ENCODE measurements around the gene CDHR4. TPM values are rescaled to one million over a fixed set of nuclear protein-coding genes. Genes with fewer than 3 reads are reported as not detected.

Gene CDHR4
- total and polyA plus RNA-seq, 2 of the 8 experiments (the other 6 are each of a cell fraction or from before 2014, with no cell fraction given): 0.50 to 0.60 TPM

- Histone ChIP-seq H2BK15ac (ENCODE audit: low read length) (no peak overlapping the region), H2BK20ac (ENCODE audit: low read length) (no peak overlapping the region), H4K91ac (replicated peaks; ENCODE audit: insufficient read length, low read length) (no peak overlapping the region), H3K14ac (ENCODE audit: insufficient read length) (no peak overlapping the region), H3K79me1 (ENCODE audit: low read depth, low read length) (peaks cover 20% of the 10 kb centered on the region), H3K27me3 (replicated peaks in 1 of 4; ENCODE audit: control insufficient read depth in 3 of 4, extremely low read depth in 1 of 4, insufficient read depth in 3 of 4, low read length in 3 of 4) (no peaks in the 10 kb centered on the region), H2BK120ac (replicated peaks; ENCODE audit: low read depth, low read length) (no peak overlapping the region), H3K18ac (ENCODE audit: extremely low read depth, low read length) (no peak overlapping the region), H2AFZ (ENCODE audit: low read length) (no peak overlapping the region), H4K20me1 (replicated peaks in 1 of 2; ENCODE audit: control insufficient read depth in 1 of 2, insufficient read depth in 2 of 2, low read length in 2 of 2) (peaks cover 4 to 8% of the 10 kb centered on the region in 2 experiments), H3K9me3 (ENCODE audit: insufficient read depth in 2 of 2, low read depth in 1 of 2, low read length in 1 of 2) (no peaks in the 10 kb centered on the region), H3K56ac (replicated peaks; ENCODE audit: insufficient read length, low read depth, low read length) (no peak overlapping the region), H3K23ac (ENCODE audit: insufficient read length) (no peak overlapping the region), H3K4ac (replicated peaks; ENCODE audit: insufficient read length, low read depth, low read length) (no peak overlapping the region), H3K9ac (replicated peaks in 1 of 4; ENCODE audit: extremely low read depth in 1 of 4, low read depth in 3 of 4, low read length in 3 of 4) (peak overlapping the region in 1 of 4 experiments; percentile 15; a peak in 1 of 7 replicates), H3K79me2 (ENCODE audit: control insufficient read depth in 1 of 2, insufficient read depth in 2 of 2, low read length in 2 of 2) (peaks cover 0 to 71% of the 10 kb centered on the region in 2 experiments; a peak in 3 of 4 replicates), H3K23me2 (ENCODE audit: low read depth, low read length) (peaks cover 5% of the 10 kb centered on the region; the same call in 1 of the 2 replicates), H3K36me3 (ENCODE audit: control insufficient read depth in 2 of 4, insufficient read depth in 4 of 4, low read length in 3 of 4) (peaks cover 0 to 13% (median 3%) of the 10 kb centered on the region in 4 experiments; a peak in 5 of 8 replicates), H2BK5ac (ENCODE audit: low read depth, low read length) (no peak overlapping the region), H4K8ac (ENCODE audit: extremely low read depth, insufficient read depth, low read length) (no peak overlapping the region), H4K5ac (ENCODE audit: insufficient read length, low read depth, low read length) (no peak overlapping the region), H3K27ac (ENCODE audit: low read depth, low read length) (no peak overlapping the region), H3K4me3 (ENCODE audit: extremely low read depth in 1 of 4, insufficient read depth in 2 of 4, low read depth in 3 of 4, low read length in 4 of 4) (no peak overlapping the region), H2BK12ac (ENCODE audit: low read depth, low read length) (no peak overlapping the region), H2AK5ac (ENCODE audit: low read depth, low read length) (no peak overlapping the region), H3K4me2 (ENCODE audit: insufficient read depth in 1 of 2, low read depth in 2 of 2, low read length in 2 of 2) (no peak overlapping the region), H3K4me1 (replicated peaks in 1 of 4; ENCODE audit: control insufficient read depth in 3 of 4, insufficient read depth in 4 of 4, low read length in 3 of 4) (no peaks in the 10 kb centered on the region)
- POLR2A ChIA-PET (ENCODE audit: partially characterized antibody): interaction anchor here (0.7 to 1.2 kb wide), 4 partner anchors 9 to 318 kb away, joined by 3 read pairs; no protein-coding TSS in a partner anchor
- FAIRE-seq: no peak
- WGBS, 2 experiments (ENCODE audit: extremely low coverage in 1 of 2, insufficient coverage in 1 of 2, insufficient read length in 1 of 2, insufficient replicate concordance in 2 of 2, low coverage in 1 of 2, low lambda C conversion rate in 2 of 2, missing lambda C conversion rate in 1 of 2): 87% methylated on average over 5 of the region's 5 CpGs; no CpG with 5 or more reads in 1 of the 2 experiments
- DNase-seq (ENCODE audit: low read depth in 1 of 2, low spot score in 2 of 2): no peak
- no peak for TF ChIP-seq CREB1 (IDR thresholded peaks at IDR 0.05)
- no peak for TF ChIP-seq YY1 (IDR thresholded peaks at IDR 0.05; ENCODE audit: low read depth, low read length)
- CTCF ChIA-PET (ENCODE audit: partially characterized antibody): interaction anchor here (0.6 to 1.9 kb wide), 6 partner anchors 10 to 477 kb away, joined by 3 to 5 read pairs (median 3); no protein-coding TSS in a partner anchor
Measured at GRCh38 chr3:49781415-49782199, 18.1 kb downstream of the CDHR4 start.
